ENCODE data around the gene CYP46A1.
A peak's percentile ranks its signal among the peaks of the same experiment; 100 is the strongest.
"Not testable (repeated sequence)": the region's sequence is repeated elsewhere in the genome, so short reads cannot be mapped to it uniquely, and the experiment has no call there.

CYP46A1 gene

DNA sequence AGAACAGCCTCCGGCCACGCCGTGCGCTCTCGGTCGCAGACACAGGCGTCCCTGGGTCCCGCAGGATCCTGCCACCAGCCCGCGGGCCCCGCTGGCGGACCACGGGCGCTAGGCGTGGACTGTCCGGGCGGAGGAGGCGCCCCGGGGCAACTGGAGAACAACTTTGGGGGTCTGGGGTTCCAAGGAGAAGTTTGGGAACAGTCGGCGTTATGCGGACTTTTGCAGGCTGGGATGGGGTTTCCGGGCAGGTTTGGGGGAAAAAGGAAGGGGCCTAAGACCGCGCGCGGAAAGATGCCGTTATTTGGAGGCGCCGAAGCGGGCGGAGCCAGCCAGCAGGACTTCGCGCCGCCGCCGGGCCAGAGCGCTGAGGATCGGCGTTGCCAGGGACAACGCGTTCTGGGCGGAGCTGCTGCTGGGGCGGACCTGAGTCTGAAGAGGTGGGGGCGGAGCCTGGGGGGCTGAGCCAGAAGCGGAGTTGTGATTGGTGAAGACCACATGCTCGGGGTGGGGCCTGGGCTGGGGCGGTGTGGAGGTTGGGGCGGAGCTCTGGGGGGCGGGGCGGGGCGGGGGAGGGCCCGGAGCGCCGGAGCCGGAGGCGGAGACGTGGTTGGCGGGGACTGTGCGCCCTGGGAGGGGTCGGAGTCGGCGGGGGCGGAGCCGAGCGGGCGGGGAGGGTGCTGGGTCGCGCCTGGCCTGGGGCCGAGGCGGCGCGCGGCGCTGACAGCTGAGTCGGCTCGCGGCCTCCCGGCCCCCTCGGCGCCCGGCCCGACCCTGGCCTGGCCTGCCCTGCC, at the start of gene CYP46A1:
TSS of gene CYP46A1 (plus strand) at position 680 of the 791 bp plus-strand sequence. CDS start 120 bp downstream, outside the sequence.
- peak; percentile 69 to 100 (median 98) for DNase-seq

DNA sequence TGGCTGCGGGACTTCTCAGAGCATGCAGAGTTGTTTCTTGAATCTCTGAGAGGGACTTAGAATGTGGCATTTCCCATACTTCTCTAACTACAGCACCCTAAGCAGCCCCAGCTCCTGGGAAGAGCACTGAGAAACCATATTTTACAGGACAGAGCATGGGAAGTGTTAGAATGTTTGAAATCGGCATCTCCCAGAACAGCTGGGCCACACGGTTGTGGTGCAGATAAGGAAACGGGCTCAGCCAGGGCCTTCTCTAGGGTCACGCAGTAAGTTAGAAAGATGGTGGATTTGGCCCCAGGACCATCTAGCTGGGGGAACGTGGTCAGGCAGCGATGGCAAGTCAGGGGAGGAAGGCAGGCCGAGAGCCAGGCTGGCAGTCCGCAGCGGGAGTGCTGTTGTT, 49.7 kb upstream of the CYP46A1 start:
- no peak for DNase-seq

GRCh38 chr14:99635116-99635515, 49.0 kb upstream of the CYP46A1 start:
- no peak for DNase-seq

DNA sequence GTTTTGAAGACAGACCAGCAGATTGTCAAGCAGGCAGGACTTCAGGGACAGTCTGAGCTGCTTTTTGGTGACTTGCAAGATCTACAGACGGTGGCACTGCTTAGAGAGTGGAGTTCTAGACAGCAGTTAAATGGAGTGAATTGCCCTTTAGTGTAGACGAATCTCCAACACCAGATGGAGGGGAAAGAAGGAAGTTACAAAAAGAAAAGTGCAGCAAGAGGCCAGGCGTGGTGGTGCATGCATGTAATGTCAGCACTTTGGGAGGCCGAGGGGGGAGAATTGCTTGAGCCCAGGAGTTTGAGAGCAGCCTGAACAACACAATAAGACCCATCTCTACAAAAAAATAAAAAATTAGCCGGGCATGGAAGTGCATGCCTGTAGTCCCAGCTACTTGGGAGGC, 47.6 kb upstream of the CYP46A1 start:
- DNase-seq = no peak

DNA sequence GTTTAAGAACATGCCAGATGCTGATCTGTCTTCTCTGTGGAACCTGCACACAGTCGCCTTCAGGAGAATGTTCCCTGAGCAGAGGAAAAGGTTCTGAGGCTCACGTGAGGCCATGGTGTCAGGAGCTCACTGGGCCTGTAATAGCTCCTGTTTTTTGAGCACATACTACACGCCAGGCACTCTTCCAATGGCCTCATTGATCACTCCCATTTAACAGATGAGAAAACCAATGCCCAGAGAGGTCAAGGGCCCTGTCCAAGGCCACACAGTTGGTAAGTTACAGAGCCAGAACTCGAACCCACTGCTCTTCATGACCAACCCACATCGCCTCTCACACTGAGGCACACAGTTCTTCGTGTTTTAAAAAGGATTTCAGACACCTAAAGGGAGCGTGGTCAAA, 46.5 kb upstream of the CYP46A1 start:
- no peak for DNase-seq

- DNase-seq = not testable (repeated sequence)
Measured at GRCh38 chr14:99642771-99643170, 41.3 kb upstream of the CYP46A1 start.

DNA sequence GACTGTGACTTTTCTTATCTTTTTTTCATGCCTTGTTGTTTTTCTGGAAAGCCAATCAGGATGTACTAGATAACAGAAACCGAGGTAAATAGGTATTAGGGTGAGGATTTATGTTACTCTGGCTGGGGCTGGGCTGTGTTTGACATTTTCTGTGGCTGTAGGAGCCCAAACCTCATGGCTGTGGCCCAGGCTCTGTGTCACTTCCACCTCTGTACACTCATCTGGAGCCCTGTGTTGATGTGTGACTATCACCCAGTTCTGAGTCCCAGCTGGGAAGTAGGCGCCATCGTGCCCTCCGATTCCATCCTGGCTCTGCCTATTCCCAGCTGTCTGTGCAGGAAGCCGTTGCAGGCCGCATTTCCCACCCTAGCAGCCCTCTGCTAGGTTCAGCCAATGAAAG, 40.8 kb upstream of the CYP46A1 start:
- no peak for DNase-seq

GRCh38 chr14:99644035-99644587, 40.0 kb upstream of the CYP46A1 start:
- DNase-seq = no peak

- DNase-seq = peak in 4 of 51 donors; percentile 17 to 37 (median 28)
Measured at GRCh38 chr14:99644723-99645544, 39.2 kb upstream of the CYP46A1 start, which contains the start of gene HHIPL1. Gene HHIPL1, plus strand, starts transcription at chr14:99645129. Its CDS starts 79 bp downstream, at chr14:99645208.

DNA sequence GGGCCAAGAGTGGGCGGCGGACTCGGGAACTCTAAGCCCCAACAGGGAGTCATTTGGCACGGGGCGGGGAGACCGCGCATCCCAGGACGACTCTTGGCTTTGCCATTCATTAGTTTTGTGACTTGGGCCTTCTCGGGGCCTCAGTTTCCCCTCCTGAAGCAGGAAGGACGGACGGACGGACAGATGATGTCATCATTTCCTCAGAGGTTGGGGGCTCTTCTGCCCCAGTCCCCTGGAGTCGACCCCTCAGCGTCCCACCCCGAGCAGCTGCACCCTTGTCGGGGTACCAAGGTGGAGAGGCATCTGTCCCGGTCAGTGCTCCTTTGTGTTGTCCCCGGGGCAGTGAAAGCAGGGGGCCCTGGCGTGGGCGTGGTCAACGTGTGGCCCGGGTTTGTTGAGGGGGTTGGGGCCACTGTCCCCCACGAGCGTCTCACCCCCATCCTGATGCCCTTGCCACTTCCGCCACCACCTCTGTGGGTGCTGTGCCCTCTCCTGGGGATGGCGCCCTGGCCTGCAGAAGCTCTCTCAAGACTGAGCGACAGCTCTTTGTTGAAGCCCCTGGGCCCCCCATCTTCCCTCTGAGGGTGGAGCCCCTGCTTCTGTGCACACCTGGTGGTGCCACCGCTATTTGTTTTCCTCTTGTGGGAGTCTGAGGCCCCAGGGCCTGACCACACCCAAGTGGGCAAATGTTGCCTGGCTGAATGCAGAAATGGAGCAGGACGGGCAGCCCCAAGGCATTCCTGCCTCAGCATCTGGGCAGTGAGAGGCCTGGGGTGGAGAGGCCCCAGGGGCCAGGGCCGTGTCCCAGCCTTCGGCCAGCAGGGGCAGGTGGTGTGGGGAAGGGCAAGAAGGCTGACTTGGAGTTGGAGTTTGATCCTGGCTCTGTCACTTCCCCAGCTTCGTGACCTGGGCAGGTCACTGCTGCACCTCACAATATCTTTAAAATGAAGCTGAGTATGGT, 38.3 kb upstream of the CYP46A1 start:
- DNase-seq = no peak

DNA sequence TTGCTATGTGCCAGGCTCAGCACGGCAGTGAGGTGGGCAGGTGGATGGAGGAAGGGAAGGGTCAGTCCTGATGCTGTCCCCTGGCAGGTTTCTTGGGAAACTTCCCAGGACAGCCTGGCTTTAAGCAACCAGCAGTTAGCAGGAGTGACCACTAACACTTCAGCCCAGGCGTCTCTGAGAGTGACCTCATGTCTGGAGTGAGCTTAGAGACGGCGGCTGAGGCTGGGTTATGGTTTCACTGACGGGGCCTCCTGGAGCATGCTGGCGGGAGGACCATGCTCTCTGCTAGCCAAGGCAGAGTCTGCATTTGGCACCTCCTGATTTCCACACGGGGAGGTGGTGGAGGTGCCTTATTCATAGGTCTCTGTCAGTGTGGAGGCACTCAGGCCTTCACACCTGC, 36.7 kb upstream of the CYP46A1 start:
- DNase-seq = no peak

- DNase-seq = no peak
Measured at GRCh38 chr14:99648027-99648784, 35.9 kb upstream of the CYP46A1 start.

- no peak for DNase-seq
Measured at GRCh38 chr14:99649219-99649618, 34.9 kb upstream of the CYP46A1 start.

- no peak for DNase-seq
Measured at GRCh38 chr14:99649643-99650042, 34.5 kb upstream of the CYP46A1 start.

DNA sequence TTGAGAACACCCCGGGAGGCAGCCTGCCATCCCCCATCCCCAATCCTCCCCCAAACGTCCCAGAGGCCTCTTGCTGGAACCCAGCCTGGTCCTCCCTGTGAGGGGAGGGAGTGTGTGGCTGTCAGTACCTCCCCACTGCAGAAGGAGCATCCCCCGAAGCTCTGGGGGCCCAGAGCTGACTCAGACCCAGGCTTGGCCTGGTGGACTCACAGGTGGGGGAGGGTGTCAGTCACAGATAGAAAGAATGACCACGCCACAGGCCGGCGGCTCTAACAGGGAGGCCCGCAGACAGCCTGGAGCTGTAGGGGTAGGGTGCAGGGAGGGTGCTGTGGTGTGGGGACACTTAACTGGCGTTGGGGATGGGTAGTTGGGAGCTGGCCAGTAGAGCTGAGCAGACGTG, 33.9 kb upstream of the CYP46A1 start:
- no peak for DNase-seq

DNA sequence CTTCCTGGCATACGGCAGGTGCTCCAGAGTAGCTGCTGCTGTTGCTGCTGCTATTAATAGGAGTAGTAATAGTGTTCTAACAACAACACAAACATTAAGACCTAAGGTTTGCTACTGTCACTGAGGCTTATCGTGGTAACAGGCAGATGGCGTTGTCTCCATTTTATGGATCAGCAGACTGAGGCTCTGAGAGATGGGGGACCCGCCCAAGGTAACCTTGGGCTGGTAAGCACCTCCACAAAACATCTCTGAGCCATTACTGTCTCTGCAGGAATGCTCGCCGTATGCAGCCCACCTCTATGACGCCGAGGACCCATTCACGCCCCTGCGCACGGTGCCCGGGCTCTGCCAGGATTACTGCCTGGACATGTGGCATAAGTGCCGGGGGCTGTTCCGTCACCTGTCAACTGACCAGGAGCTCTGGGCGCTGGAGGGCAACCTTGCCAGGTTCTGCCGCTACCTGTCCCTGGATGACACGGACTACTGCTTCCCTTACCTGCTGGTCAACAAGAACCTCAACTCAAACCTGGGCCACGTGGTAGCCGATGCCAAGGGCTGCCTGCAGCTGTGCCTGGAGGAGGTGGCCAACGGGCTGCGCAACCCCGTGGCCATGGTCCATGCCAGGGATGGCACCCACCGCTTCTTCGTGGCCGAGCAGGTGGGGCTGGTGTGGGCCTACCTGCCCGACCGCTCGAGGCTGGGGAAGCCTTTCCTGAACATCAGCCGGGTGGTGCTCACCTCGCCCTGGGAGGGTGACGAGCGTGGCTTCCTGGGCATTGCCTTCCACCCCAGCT, 31.9 kb upstream of the CYP46A1 start:
- DNase-seq = no peak

DNA sequence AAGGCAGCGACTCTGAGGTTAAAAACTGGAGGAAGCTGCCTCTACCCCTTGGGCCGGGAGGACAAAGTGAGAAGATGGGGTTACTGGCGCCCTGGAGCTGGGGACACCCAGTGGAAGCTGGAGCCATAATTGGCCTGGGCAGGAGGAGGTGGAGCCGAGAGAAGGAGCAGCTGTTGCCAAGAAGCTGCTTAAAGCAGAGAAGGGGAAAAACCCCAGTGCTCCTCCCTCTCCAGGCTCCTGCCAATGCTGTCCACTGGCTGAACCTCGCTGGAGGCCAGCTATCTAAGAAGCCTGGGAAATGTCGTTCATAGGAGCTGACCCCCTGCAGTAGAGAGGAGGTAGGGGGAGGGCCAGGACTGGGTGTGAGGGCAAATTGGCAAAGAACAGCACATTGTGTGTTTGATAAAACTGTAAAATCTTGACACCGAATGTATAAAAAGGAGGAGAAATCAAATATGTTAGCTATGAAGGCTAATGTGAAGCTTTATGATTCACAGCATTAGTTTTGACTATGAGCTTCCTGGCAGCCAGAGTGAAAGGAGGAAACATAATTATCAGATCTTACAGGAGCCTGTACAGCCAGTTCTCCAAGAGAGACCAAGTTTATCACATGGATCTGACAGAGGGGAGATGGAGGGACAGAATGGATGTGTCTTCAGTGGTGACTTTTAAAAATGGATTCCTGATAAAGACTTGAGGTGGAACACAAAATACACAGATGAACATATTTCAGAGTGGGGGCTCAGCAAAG, 29.7 kb upstream of the CYP46A1 start:
- peak in 17 of 51 donors; percentile 6 to 68 (median 41) for DNase-seq

DNA sequence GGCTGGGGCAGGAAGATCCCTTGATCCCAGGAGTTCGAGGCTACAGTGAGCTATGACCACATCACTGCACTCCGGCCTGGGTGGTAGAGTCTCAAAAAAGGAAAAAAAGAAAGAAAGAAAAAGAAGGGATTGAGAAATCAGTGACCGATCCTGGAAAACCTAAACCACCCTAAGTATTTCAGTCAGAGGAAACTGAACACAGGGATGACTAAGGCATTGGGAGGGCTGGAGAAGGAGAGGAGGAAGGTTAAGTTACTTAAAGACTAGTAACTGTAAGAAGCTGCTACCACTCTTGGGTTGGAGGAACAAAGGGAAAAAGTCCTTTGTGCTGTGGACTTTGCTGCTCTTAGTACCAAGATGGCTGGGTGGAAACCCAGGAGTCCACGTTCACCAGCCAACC, 28.6 kb upstream of the CYP46A1 start:
- no peak for DNase-seq

GRCh38 chr14:99656171-99656570, 27.9 kb upstream of the CYP46A1 start:
- DNase-seq = no peak
